ENCODE data around the gene COX7A2L. TPM values are rescaled to one million over a fixed set of nuclear protein-coding genes. Genes with fewer than 3 reads are reported as not detected.
"Not testable (repeated sequence)": the region's sequence is repeated elsewhere in the genome, so short reads cannot be mapped to it uniquely, and the experiment has no call there.

COX7A2L gene
- polyA plus RNA-seq, 1 of the 3 experiments (the other 2 are of a cell fraction): 77.6 TPM

- Histone ChIP-seq H3K27me3 (ENCODE audit: insufficient read depth) (peaks cover 6% of the 10 kb centered on the region; the same call in 1 of the 2 replicates), H3K9ac (no peak overlapping the region), H2AFZ (ENCODE audit: low read depth) (no peak overlapping the region), H3K9me2 (no peaks in the 10 kb centered on the region), H3K4me1 (ENCODE audit: control insufficient read depth in 1 of 2, insufficient read depth in 2 of 2, low read depth in 1 of 2, low read length in 1 of 2) (no peaks in the 10 kb centered on the region), H3K79me2 (ENCODE audit: insufficient read depth) (no peaks in the 10 kb centered on the region), H4K20me1 (ENCODE audit: insufficient read depth) (no peaks in the 10 kb centered on the region), H3K9me3 (no peaks in the 10 kb centered on the region), H3K4me2 (no peak overlapping the region), H3K36me3 (replicated peaks in 1 of 2; ENCODE audit: control insufficient read depth in 1 of 2, insufficient read depth in 2 of 2, low read length in 1 of 2) (no peaks in the 10 kb centered on the region), H3K4me3 (ENCODE audit: low read depth in 2 of 2, low read length in 1 of 2) (no peak overlapping the region), H3K27ac (ENCODE audit: low read depth in 2 of 2, low read length in 1 of 2) (no peak overlapping the region), H3F3A (replicated peaks; ENCODE audit: insufficient read depth) (no peaks in the 10 kb centered on the region)
- ChIA-PET POLR2A (no interaction called here), CTCF (interaction anchor here (0.6 to 1.5 kb wide), 3 partner anchors 16 to 377 kb away, joined by 3 to 5 read pairs (median 5); no protein-coding TSS in a partner anchor)
- whole genome bisulfite sequencing (ENCODE audit: low lambda C conversion rate): 74% methylated on average over 6 of the region's 6 CpGs
- no peak for DNase-seq
- no peak for TF ChIP-seq USF1 (IDR thresholded peaks at IDR 0.05; ENCODE audit: borderline replicate concordance, low read depth)
- no peak for TF ChIP-seq JUND (IDR thresholded peaks at IDR 0.05)
- TF ChIP-seq RCOR1 (IDR thresholded peaks at IDR 0.05; ENCODE audit: low read length): no peak
- no peak for TF ChIP-seq EZH2phosphoT487 (IDR thresholded peaks at IDR 0.05; ENCODE audit: borderline replicate concordance, low read depth)
- no peak for TF ChIP-seq TAF1 (IDR thresholded peaks at IDR 0.05; ENCODE audit: borderline replicate concordance, low read depth, low read length)
- TF ChIP-seq RXRA (IDR thresholded peaks at IDR 0.05; ENCODE audit: borderline replicate concordance, low read depth): no peak
- TF ChIP-seq EP300 (IDR thresholded peaks at IDR 0.05; ENCODE audit: borderline replicate concordance in 1 of 2, low read depth in 1 of 2, low read length in 1 of 2): no peak
- TF ChIP-seq SMC3 (IDR thresholded peaks at IDR 0.05; ENCODE audit: low read depth, low read length): no peak
- TF ChIP-seq POLR2AphosphoS5 (IDR thresholded peaks at IDR 0.05; ENCODE audit: low read depth, low read length): no peak
- no peak for TF ChIP-seq GABPA (IDR thresholded peaks at IDR 0.05; ENCODE audit: low read depth)
- no peak for TF ChIP-seq CHD2 (IDR thresholded peaks at IDR 0.05; ENCODE audit: low read length, partially characterized antibody)
- TF ChIP-seq NRF1 (IDR thresholded peaks at IDR 0.05; ENCODE audit: low read depth, low read length): no peak
- TF ChIP-seq ELF1 (IDR thresholded peaks at IDR 0.05): no peak
- TF ChIP-seq TCF12 (IDR thresholded peaks at IDR 0.05): no peak
- no peak for TF ChIP-seq RFX5 (IDR thresholded peaks at IDR 0.05; ENCODE audit: low read length)
- TF ChIP-seq MXI1 (IDR thresholded peaks at IDR 0.05; ENCODE audit: low read depth, low read length): no peak
These were observed 40.8 kb upstream of the COX7A2L start for GRCh38 chr2:42401773-42402172.

- H3K27ac ChIP-seq (ENCODE audit: low read depth in 2 of 2, low read length in 1 of 2); H4K20me1 ChIP-seq (ENCODE audit: insufficient read depth); H3K4me3 ChIP-seq (ENCODE audit: low read depth in 2 of 2, low read length in 1 of 2); H3K4me1 ChIP-seq (ENCODE audit: control insufficient read depth in 1 of 2, insufficient read depth in 2 of 2, low read depth in 1 of 2, low read length in 1 of 2); H2AFZ ChIP-seq (ENCODE audit: low read depth); H3K9ac ChIP-seq; H3K79me2 ChIP-seq (ENCODE audit: insufficient read depth); DNase-seq; H3K4me2 ChIP-seq; H3K36me3 ChIP-seq (replicated peaks in 1 of 2; ENCODE audit: control insufficient read depth in 1 of 2, insufficient read depth in 2 of 2, low read length in 1 of 2); H3K27me3 ChIP-seq (ENCODE audit: insufficient read depth); H3K9me3 ChIP-seq; H3F3A ChIP-seq (replicated peaks; ENCODE audit: insufficient read depth); H3K9me2 ChIP-seq: not testable (repeated sequence)
- POLR2A ChIA-PET: interaction anchor here (1.3 kb wide), 1 partner anchor 7 kb away, joined by 3 read pairs; no protein-coding TSS in a partner anchor
- CTCF ChIA-PET: interaction anchor here (3.7 kb wide), 1 partner anchor 11 kb away, joined by 20 read pairs; no protein-coding TSS in a partner anchor
- WGBS (ENCODE audit: low lambda C conversion rate): 92% methylated on average over 11 of the region's 11 CpGs
These were observed 37.0 kb upstream of the COX7A2L start for GRCh38 chr2:42398052-42398451.

- POLR2A ChIA-PET; H3K4me1 ChIP-seq (ENCODE audit: control insufficient read depth in 1 of 2, insufficient read depth in 2 of 2, low read depth in 1 of 2, low read length in 1 of 2); H3K36me3 ChIP-seq (replicated peaks in 1 of 2; ENCODE audit: control insufficient read depth in 1 of 2, insufficient read depth in 2 of 2, low read length in 1 of 2); H3F3A ChIP-seq (replicated peaks; ENCODE audit: insufficient read depth); H3K4me2 ChIP-seq; H3K79me2 ChIP-seq (ENCODE audit: insufficient read depth); H3K9ac ChIP-seq; H4K20me1 ChIP-seq (ENCODE audit: insufficient read depth); H3K27me3 ChIP-seq (ENCODE audit: insufficient read depth); H3K27ac ChIP-seq (ENCODE audit: low read depth in 2 of 2, low read length in 1 of 2); H3K4me3 ChIP-seq (ENCODE audit: low read depth in 2 of 2, low read length in 1 of 2); H3K9me3 ChIP-seq; H3K9me2 ChIP-seq; H2AFZ ChIP-seq (ENCODE audit: low read depth); DNase-seq: not testable (repeated sequence)
- 93% methylated on average over 3 of the region's 3 CpGs for WGBS (ENCODE audit: low lambda C conversion rate)
- CTCF ChIA-PET: interaction anchor here (1.2 to 3.2 kb wide), 5 partner anchors 9 to 22 kb away, joined by 3 to 20 read pairs (median 6); no protein-coding TSS in a partner anchor
These were observed 32.3 kb upstream of the COX7A2L start for GRCh38 chr2:42393320-42393719.
